H9 (cell line): Measurements from ENCODE around the gene KRT6B. TPM values are rescaled to one million over a fixed set of nuclear protein-coding genes. Genes with fewer than 3 reads are reported as not detected.

Source experiments
- DNase-seq: peaks from one replicate; pipeline ENCODE4 v3.0.0-alpha.2; 2017
- H2AFZ ChIP-seq: one replicate; pipeline ENCODE4 v1.6.1; 2013; ENCODE audit warnings: mild to moderate bottlenecking, low read length, control low read depth, moderate library complexity
- H2AK5ac ChIP-seq: 2 replicates; pipeline ENCODE4 v1.6.1; 2013; ENCODE audit warnings: low read length, control low read depth, mixed read lengths; ENCODE audit not compliant: insufficient read length
- H2BK120ac ChIP-seq: one replicate; pipeline ENCODE4 v1.6.1; 2013; ENCODE audit warnings: low read depth, mild to moderate bottlenecking, low read length, control low read depth, inconsistent platforms; ENCODE audit not compliant: poor library complexity, severe bottlenecking
- H2BK12ac ChIP-seq: 2 replicates; pipeline ENCODE4 v1.6.1; 2013; ENCODE audit warnings: low read length, control low read depth, mixed read lengths, low read depth; ENCODE audit not compliant: insufficient read length
- H2BK15ac ChIP-seq: 2 replicates; pipeline ENCODE4 v1.6.1; 2013; ENCODE audit warnings: low read depth, low read length, control low read depth
- H2BK20ac ChIP-seq: one replicate; pipeline ENCODE4 v1.6.1; 2013; ENCODE audit warnings: low read depth, mild to moderate bottlenecking, low read length, control low read depth, inconsistent platforms; ENCODE audit not compliant: poor library complexity, severe bottlenecking
- H2BK5ac ChIP-seq: 2 replicates; pipeline ENCODE4 v1.6.1; 2013; ENCODE audit warnings: low read length, control low read depth, mixed read lengths; ENCODE audit not compliant: insufficient read length
- H3K14ac ChIP-seq: 2 replicates; pipeline ENCODE4 v1.6.1; 2013; ENCODE audit warnings: low read length, control low read depth; ENCODE audit not compliant: insufficient read depth
- H3K18ac ChIP-seq: 2 replicates; pipeline ENCODE4 v1.6.1; 2013; ENCODE audit warnings: low read depth, mild to moderate bottlenecking, mixed read lengths, low read length, control low read depth; ENCODE audit not compliant: insufficient read length
- H3K23ac ChIP-seq: 2 replicates; pipeline ENCODE4 v1.6.1; 2013; ENCODE audit warnings: low read length, control low read depth, mixed read lengths, low read depth; ENCODE audit not compliant: insufficient read length
- H3K23me2 ChIP-seq: 2 replicates; pipeline ENCODE4 v1.6.1; 2013; ENCODE audit warnings: low read depth, mild to moderate bottlenecking, mixed read lengths, low read length, control low read depth; ENCODE audit not compliant: insufficient read length, poor library complexity, severe bottlenecking
- H3K27ac ChIP-seq: 2 replicates; pipeline ENCODE4 v1.5.1; 2013; ENCODE audit warnings: low read length, control low read depth, mixed read lengths, low read depth; ENCODE audit not compliant: insufficient read length
- H3K27me3 ChIP-seq: 2 replicates; pipeline ENCODE4 v1.6.1; 2013; ENCODE audit warnings: low read length, control low read depth, inconsistent platforms; ENCODE audit not compliant: insufficient read depth
- H3K4ac ChIP-seq: 2 replicates; pipeline ENCODE4 v1.6.1; 2013; ENCODE audit warnings: low read depth, mild to moderate bottlenecking, control low read depth, inconsistent platforms, low read length, moderate library complexity
- H3K4me1 ChIP-seq: 2 replicates; pipeline ENCODE4 v1.6.1; 2013; ENCODE audit warnings: low read length, control low read depth, inconsistent platforms; ENCODE audit not compliant: insufficient read depth
- H3K4me2 ChIP-seq: 2 replicates; pipeline ENCODE4 v1.6.1; 2013; ENCODE audit warnings: low read length, control low read depth, mixed read lengths; ENCODE audit not compliant: insufficient read length, insufficient read depth
- H3K56ac ChIP-seq: 2 replicates; pipeline ENCODE4 v1.6.1; 2013; ENCODE audit warnings: low read depth, mild to moderate bottlenecking, mixed read lengths, low read length, control low read depth; ENCODE audit not compliant: insufficient read length
- H3K79me1 ChIP-seq: 2 replicates; pipeline ENCODE4 v1.6.1; 2013; ENCODE audit warnings: low read depth, mild to moderate bottlenecking, moderate library complexity, low read length, control low read depth, inconsistent platforms; ENCODE audit not compliant: insufficient read depth, poor library complexity, severe bottlenecking
- H3K79me2 ChIP-seq: 2 replicates; pipeline ENCODE4 v1.6.1; 2013; ENCODE audit warnings: low read length, control low read depth, inconsistent platforms; ENCODE audit not compliant: insufficient read depth
- H3K9ac ChIP-seq: 2 replicates; pipeline ENCODE4 v1.6.1; 2013; ENCODE audit warnings: low read length, control low read depth, mixed read lengths; ENCODE audit not compliant: insufficient read length; ENCODE audit errors: extremely low read depth
- H3K9me3 ChIP-seq: one replicate; pipeline ENCODE4 v1.6.1; 2013; ENCODE audit warnings: low read depth, low read length, inconsistent platforms; ENCODE audit not compliant: control insufficient read depth
- H3T11ph ChIP-seq: one replicate; pipeline ENCODE4 v1.6.1; 2013; ENCODE audit warnings: mild to moderate bottlenecking, low read length, control low read depth, inconsistent platforms
- H4K20me1 ChIP-seq: one replicate; pipeline ENCODE4 v1.6.1; 2013; ENCODE audit not compliant: control insufficient read depth, insufficient read length, insufficient read depth
- H4K5ac ChIP-seq: 2 replicates; pipeline ENCODE4 v1.6.1; 2013; ENCODE audit warnings: low read depth, mild to moderate bottlenecking, mixed read lengths, low read length, control low read depth; ENCODE audit not compliant: insufficient read length
- H4K8ac ChIP-seq: replicated peaks from 2 replicates; pipeline ENCODE4 v1.6.1; 2013; ENCODE audit warnings: low read length, control low read depth, mixed read lengths, low read depth; ENCODE audit not compliant: insufficient read length
- H4K91ac ChIP-seq: 2 replicates; pipeline ENCODE4 v1.6.1; 2013; ENCODE audit warnings: low read depth, mild to moderate bottlenecking, moderate library complexity, mixed read lengths, low read length, control low read depth; ENCODE audit not compliant: insufficient read length
- H3K27ac Mint-ChIP-seq, 3 experiments: 2 replicates in 2 of 3; 3 replicates in 1 of 3; pipeline ENCODE4 v1.8.0; 2020 to 2021; ENCODE audit warnings: mixed read lengths in 3 of 3, mild to moderate bottlenecking in 1 of 3, moderate library complexity in 1 of 3
- H3K27me3 Mint-ChIP-seq: 2 replicates; pipeline ENCODE4 v1.8.0; 2021; ENCODE audit warnings: low read depth, mild to moderate bottlenecking, moderate library complexity, mixed read lengths
- H3K36me3 Mint-ChIP-seq, 3 experiments: 2 replicates in 2 of 3; 3 replicates in 1 of 3; pipeline ENCODE4 v1.8.0; 2020 to 2021; ENCODE audit warnings: low read depth in 3 of 3, mixed read lengths in 3 of 3; ENCODE audit not compliant: insufficient read depth in 1 of 3
- H3K4me1 Mint-ChIP-seq, 2 experiments: 2 replicates each; pipeline ENCODE4 v1.8.0; 2020; ENCODE audit warnings: mixed read lengths in 2 of 2
- H3K4me3 Mint-ChIP-seq, 2 experiments: 2 replicates in 1 of 2; 3 replicates in 1 of 2; pipeline ENCODE4 v1.8.0; 2020 to 2021; ENCODE audit warnings: mild to moderate bottlenecking in 2 of 2, mixed read lengths in 2 of 2, moderate library complexity in 1 of 2
- H3K9me3 Mint-ChIP-seq, 2 experiments: 2 replicates in 1 of 2; 3 replicates in 1 of 2; pipeline ENCODE4 v1.8.0; 2020; ENCODE audit warnings: mild to moderate bottlenecking in 2 of 2, mixed read lengths in 2 of 2, moderate library complexity in 1 of 2
- WGBS: extraction: QIAGEN DNeasy Blood & Tissue Kit; methylation state at CpG from one replicate; pipeline ENCODE4 v1.1.7; 2013; ENCODE audit warnings: missing lambda C conversion rate, low lambda C conversion rate, mixed read lengths; ENCODE audit not compliant: insufficient read length; ENCODE audit errors: extremely low coverage; 5-methylcytosine and 5-hydroxymethylcytosine counted together
- total RNA-seq: library from RNA; stranded (reverse); gene quantifications from 2 replicates; pipeline ENCODE4 v1.2.1, GENCODE V29; 2021
- TF ChIP-seq, protein P1 (sequence below): fragments of 200-600 bp; sonication (generic); conservative IDR thresholded peaks from 3 replicates; pipeline ENCODE4 v1.8.0; 2021; ENCODE audit warnings: antibody characterized with exemption, mild to moderate bottlenecking

KRT6B gene
- total RNA-seq, 1 experiment from 2014 or later: not detected

DNA sequence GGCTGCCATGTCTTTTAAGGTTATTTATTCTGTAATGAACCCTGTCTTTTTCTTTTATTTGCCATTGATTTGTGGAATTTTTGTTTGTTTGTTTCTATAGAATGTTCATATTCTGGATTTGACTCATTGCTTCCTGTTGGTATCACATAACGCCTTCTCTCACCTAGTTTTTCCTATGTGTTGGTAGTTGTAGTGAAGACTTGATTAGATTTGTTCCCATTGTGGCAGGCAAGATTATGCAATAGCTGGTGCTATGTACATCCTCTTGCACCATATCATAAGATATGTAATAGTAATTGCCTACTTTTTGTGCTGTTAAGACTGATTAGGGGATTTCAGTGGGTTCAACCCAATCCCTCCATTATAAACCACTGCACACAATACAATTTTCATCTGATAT, 3.9 kb upstream of the KRT6B start:
- Histone ChIP-seq H3K79me1 (no peaks in the 10 kb centered on the region), H2BK12ac (no peak overlapping the region), H4K91ac (no peak overlapping the region), H3K23ac (no peak overlapping the region), H3K9ac (no peak overlapping the region), H3K4me2 (no peak overlapping the region), H3K27me3 (no peaks in the 10 kb centered on the region), H4K20me1 (no peaks in the 10 kb centered on the region), H3K27ac (no peak overlapping the region), H4K5ac (no peak overlapping the region), H2BK120ac (no peak overlapping the region), H3K18ac (no peak overlapping the region), H2BK5ac (no peak overlapping the region), H3T11ph (no peak overlapping the region), H3K4ac (no peak overlapping the region), H2BK15ac (no peak overlapping the region), H3K23me2 (no peaks in the 10 kb centered on the region), H3K14ac (no peak overlapping the region), H2AK5ac (no peak overlapping the region), H3K79me2 (no peaks in the 10 kb centered on the region), H2AFZ (no peak overlapping the region), H3K56ac (no peak overlapping the region), H3K4me1 (no peaks in the 10 kb centered on the region), H3K9me3 (no peaks in the 10 kb centered on the region), H4K8ac (no peak overlapping the region), H2BK20ac (no peak overlapping the region)
- no peaks in the 10 kb centered on the region for H3K36me3 Mint-ChIP-seq
- WGBS: no CpG with 5 or more reads among the region's 1 CpG
- DNase-seq: no peak
- H3K9me3 Mint-ChIP-seq: no peaks in the 10 kb centered on the region; a peak in 1 of 5 replicates
- peaks cover 3% of the 10 kb centered on the region for H3K27me3 Mint-ChIP-seq
- no peak overlapping the region for H3K4me3 Mint-ChIP-seq
- H3K4me1 Mint-ChIP-seq: peaks cover 14% of the 10 kb centered on the region in 2 experiments
- H3K27ac Mint-ChIP-seq: no peak overlapping the region
- TF ChIP-seq, protein P1, sequence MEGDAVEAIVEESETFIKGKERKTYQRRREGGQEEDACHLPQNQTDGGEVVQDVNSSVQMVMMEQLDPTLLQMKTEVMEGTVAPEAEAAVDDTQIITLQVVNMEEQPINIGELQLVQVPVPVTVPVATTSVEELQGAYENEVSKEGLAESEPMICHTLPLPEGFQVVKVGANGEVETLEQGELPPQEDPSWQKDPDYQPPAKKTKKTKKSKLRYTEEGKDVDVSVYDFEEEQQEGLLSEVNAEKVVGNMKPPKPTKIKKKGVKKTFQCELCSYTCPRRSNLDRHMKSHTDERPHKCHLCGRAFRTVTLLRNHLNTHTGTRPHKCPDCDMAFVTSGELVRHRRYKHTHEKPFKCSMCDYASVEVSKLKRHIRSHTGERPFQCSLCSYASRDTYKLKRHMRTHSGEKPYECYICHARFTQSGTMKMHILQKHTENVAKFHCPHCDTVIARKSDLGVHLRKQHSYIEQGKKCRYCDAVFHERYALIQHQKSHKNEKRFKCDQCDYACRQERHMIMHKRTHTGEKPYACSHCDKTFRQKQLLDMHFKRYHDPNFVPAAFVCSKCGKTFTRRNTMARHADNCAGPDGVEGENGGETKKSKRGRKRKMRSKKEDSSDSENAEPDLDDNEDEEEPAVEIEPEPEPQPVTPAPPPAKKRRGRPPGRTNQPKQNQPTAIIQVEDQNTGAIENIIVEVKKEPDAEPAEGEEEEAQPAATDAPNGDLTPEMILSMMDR: no peak
